GM21423 (cell line): ENCODE results near the gene GPR137B.
"Not testable (repeated sequence)": the region's sequence is repeated elsewhere in the genome, so short reads cannot be mapped to it uniquely, and the experiment has no call there.

ENCODE experiments used
- ATAC-seq: cut with Tn5 transposase; IDR thresholded peaks from one replicate; pipeline ENCODE4 v1.9.1; 2021; ENCODE audit warnings: mild to moderate bottlenecking, moderate library complexity; ENCODE audit not compliant: unreplicated experiment

GPR137B gene

DNA sequence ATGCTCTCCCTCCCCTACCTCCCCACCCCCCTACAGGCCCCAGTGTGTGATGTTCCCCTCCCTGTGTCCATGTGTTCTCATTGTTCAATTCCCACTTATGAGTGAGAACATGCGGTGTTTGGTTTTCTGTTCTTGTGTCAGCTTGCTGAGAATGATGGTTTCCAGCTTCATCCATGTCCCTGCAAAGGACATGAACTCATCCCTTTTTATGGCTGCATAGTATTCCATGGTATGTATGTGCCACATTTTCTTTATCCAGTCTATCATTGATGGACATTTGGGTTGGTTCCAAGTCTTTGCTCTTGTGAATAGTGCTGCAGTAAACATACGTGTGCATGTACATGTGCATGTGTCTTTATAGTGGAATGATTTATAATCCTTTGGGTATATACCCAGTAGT lies 44.1 kb downstream of the GPR137B start:
- not testable (repeated sequence) for ATAC-seq

DNA sequence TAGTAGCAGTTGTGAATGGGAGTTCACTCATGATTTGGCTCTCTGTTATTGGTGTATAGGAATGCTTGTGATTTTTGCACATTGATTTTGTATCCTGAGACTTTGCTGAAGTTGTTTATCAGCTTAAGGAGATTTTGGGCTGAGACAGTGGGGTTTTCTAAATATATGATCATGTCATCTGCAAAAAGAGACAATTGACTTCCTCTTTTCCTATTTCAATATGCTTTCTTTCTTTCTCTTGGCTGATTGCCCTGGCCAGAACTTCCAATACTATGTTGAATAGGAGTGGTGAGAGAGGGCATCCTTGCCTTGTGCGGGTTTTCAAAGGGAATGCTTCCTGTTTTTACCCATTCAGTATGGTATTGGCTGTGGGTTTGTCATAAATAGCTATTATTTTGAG lies 45.7 kb downstream of the GPR137B start:
- not testable (repeated sequence) for ATAC-seq

GRCh38 chr1:236193184-236193583 lies 50.8 kb downstream of the GPR137B start:
- ATAC-seq, result no peak

- ATAC-seq, result no peak
Observed at GRCh38 chr1:236200925-236201324, 58.6 kb downstream of the GPR137B start.

GRCh38 chr1:236201786-236202185 lies 59.4 kb downstream of the GPR137B start:
- no peak for ATAC-seq

DNA sequence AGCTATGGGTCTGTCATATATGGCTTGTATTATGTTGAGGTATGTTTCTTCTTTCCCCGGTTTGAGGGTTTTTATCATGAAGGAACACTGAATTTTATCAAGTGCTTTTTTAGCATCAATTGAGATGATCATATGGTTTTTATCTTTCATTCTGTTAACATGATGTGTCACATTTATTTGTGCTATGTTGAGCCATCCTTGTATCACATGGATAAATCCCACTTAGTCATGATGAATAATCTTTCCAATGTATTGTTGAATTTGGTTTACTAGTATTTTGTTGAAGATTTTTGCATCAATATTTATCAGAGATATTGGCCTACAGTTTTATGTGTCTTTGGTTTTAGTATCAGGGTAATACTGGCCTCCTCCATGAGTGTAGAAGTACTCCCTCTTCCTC lies 61.7 kb downstream of the GPR137B start:
- ATAC-seq, result no peak

- ATAC-seq, result no peak
Observed at GRCh38 chr1:236204656-236205055, 62.3 kb downstream of the GPR137B start.

DNA sequence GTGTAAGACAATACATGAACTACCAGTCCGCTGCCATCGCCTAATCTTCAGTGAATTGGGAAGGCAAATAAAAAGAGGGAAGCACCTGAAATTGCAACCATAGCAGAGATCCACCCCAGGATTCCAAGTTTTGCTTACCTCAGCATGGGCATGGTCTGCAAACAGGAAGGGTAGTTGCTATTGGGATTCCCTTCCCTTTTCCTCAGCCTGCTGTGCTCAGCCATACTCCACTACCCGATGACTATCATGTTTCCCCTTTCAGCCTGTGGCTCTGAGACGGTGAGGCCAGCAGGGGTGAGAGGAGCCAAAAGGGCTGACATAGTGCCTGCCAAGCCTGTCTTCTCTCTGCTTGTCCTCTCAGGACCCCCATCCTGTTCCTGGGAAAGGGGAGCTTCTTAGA lies 64.2 kb downstream of the GPR137B start:
- no peak for ATAC-seq

- no peak for ATAC-seq
Observed at GRCh38 chr1:236207121-236207520, 64.8 kb downstream of the GPR137B start.

DNA sequence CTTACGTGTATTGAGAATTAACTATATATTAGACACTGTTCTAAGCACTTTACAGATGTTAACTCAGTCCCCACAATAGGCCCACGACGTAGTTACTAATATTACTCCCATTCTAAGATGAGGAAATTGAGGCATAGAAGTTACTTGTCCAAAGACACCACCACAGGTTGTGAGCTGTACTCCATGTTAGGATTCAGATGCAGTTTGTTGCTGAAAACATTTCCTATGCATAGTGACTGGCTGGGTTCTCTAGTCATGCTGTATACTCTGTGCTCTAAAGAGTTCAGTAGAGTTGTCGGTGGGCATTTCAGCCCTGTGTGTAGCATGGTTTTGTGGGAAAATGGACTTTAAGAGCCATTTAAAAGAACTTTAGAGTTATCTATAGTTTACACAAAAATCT lies 65.2 kb downstream of the GPR137B start:
- ATAC-seq, result no peak

DNA sequence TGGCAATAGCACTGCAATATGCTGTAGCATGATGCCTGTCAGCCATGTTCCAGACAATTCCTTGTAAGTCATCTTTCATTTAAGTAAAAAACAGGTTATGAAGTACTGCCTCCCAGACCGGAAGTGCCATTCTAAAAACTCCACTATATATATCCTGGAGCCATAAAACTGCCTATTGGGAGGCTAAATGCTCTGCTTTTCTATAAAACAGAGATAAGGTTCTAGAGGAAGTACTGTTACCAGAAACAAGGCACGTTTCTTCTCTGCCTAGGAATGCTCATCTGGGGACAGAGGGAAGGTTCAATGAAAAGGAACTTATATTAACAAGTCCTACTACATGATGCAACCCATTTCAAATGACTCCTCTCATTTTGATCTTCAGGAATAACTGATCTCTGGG lies 66.8 kb downstream of the GPR137B start:
- no peak for ATAC-seq

DNA sequence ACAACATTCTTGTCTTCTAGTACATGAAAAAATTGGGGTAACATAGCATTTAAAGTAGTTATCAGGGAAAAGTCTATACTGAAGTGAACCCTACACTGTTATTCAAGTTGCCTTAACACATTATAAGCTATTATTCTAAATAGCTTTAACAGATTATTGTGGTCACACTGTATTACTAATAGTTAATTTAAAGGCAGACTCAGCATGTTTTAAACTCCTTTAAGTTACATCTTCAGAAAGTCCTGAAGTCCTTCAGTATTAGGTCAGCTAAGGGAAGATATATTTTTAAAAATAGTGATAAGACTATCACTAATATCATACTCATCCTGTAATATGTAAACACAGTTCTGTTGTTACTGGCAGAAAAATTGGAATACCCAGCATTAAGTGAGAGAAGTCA lies 67.4 kb downstream of the GPR137B start:
- no peak for ATAC-seq

DNA sequence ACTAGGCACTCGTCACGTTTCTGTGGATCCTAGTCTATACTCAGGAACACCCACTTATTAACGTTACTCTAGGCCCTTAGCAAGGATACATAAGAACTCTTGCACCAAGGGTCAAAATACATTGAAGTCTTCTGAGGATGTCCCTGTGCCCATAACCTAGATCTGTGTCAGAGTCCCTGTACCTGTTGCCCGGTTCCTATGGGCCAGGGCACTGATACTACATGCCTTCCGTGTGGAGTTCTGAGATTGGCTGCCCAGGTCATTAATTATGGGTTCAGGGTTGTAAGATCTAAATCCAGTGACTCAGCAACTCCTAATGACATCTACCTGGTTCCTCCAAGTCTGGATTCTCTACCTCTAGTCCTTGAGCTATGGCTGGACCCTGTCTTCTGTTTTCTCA lies 69.5 kb downstream of the GPR137B start:
- no peak for ATAC-seq

- ATAC-seq, result no peak
Observed at GRCh38 chr1:236213534-236213933, 71.2 kb downstream of the GPR137B start.

DNA sequence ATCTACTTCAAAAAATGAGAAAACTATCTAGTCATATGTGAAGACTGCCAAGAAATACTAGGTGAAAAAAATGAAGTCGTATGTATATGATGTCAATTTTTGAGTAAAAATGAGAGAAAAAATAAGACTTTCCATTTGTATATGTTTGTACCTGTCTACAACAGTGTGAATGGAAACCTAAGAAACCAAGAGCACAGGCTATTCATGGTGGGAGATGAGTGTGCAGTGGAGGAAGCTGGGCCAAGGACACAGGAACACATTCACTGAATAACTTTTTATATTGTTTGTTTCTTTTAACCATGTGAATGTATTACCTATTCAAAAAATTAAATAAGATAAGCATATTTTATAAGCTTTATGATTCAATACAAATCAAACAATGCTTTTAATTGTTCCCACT lies 72.4 kb downstream of the GPR137B start:
- ATAC-seq, result no peak

DNA sequence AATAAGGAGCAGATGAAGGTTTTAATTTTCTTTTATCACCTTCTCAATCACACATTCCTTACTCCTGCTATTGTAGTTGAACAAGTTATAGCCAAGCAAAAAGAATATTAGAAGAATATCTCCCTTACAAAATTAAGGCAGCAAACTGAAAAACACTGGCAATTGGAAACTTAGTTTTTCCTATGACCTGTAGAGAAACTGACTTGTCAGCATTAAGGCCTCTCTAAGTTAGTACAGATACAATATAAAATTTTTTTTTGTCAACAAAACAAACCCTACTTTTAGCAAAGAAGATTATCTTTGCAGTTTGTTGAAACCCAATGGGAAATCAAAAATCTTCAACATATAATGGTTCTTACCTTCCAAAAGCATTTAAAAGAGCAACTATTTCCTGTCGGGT lies 78.1 kb downstream of the GPR137B start:
- ATAC-seq, result no peak

DNA sequence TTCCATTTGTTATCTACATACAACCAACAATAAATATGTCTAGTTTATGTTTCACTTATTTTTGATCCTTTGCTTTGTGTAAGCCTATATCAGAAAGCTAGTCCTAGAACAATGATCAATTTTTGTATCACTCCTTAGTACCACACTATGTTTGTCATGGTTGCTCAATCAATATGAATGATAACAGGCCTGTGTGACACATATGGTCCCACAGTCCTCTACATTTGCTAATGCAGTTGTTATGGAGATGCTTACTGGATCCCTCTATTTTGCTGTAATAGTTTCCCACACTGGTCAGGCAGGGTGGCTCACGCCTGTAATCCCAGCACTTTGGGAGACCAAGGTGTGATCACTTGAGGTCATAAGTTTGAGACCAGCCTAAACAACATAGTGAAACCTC lies 80.3 kb downstream of the GPR137B start:
- ATAC-seq, result no peak

DNA sequence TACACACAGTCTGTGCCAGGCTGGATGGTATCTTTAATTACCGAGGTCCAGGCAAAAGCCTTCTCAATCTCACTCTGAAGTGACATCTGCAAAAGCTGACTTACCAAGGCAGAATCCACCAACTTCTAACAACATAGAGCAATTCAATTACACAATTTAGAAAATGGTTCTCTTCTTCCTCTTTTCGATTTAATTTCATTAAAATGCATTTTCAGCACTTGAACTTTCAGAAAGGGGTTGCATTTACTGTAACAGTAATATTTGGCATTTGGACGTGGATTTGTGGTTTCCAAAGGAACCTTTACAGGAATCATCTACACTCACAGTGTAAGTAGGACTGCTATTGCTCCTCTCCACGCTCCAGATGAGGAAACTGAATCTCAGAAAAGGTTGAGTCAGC lies 86.1 kb downstream of the GPR137B start:
- ATAC-seq, result no peak

GRCh38 chr1:236235116-236235515 lies 92.8 kb downstream of the GPR137B start:
- no peak for ATAC-seq

DNA sequence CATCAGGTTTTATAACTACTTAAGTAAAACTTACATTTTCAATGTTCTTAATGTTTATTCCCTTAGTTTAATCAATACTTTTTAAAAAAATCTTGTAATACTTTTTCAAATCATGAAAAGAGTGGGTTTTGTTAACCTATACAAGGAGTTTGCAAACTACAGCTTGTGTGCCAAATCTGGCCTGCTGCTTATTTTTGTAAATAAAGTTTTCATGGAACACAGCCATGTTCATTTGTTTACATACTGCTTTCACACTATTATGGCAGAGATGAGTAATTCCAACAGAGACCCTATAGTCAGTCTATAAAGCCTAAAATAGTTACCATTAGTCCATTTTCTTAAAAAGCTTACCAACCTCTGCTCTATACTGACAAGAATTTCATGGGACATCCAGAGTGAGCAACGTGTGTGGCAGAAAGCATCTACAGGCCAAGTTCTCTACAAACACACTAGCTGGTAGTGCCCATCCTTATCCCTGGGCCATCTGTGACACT lies 96.8 kb downstream of the GPR137B start:
- no peak for ATAC-seq

GRCh38 chr1:236240675-236241074 lies 98.3 kb downstream of the GPR137B start:
- ATAC-seq, result no peak

- ATAC-seq, result no peak
Observed at GRCh38 chr1:236242568-236242967, 100.2 kb downstream of the GPR137B start.

DNA sequence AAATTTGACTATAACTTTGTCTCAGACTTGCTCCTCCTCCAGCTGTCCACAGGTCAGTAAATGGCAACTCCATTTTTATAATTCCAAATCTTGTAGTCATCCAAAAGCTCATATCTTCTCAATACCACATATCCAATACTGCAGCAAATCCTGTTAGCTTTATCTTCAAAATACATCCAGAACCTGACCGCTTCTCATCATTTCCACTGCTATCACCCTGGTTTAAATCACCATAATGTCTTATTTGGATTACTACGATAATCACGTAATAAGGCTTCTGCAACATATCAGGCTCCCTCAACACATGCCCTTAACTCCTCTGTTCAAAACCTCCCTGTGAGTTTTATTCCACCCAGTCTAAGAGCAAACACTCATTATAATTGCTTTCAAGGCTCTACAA lies 104.9 kb downstream of the GPR137B start:
- ATAC-seq, result no peak

DNA sequence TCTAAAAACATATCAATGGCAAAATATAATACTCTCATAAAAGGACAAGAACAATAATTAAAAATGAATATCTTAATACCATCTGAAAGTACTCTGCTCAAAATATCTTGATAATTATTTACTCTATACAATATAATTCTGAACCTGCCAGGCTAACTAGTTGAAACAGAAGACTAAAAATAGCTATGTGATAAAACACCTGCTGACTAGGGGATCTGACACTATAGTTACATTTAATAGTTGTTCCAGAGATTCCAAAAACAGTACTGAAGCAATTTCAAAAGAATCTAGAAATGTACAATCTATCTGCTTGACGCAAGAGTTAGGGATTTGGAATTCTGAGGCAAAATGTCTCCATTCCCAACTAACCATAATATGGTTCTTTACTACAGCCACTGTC lies 109.2 kb downstream of the GPR137B start:
- ATAC-seq, result no peak
